OCI-LY7 (cell line): ENCODE measurements around the gene ATP9A. TPM values are rescaled to one million over a fixed set of nuclear protein-coding genes. Genes with fewer than 3 reads are reported as not detected.

ENCODE experiments used
- BruUV-seq: library from RNA; stranded (reverse); fragments of 400-500 nt; replicated peaks from 2 replicates; lab custom pipeline; 2021; lab: Mats Ljungman, UMichigan
- CTCF ChIA-PET: fragments of 300-600 bp; sonication (Branson Sonifier 250); formaldehyde crosslinking; loops from one replicate; lab custom pipeline; 2022; ENCODE audit warnings: antibody characterized with exemption; ENCODE audit not compliant: unreplicated experiment; lab: Charles Lee
- POLR2A ChIA-PET: fragments of 300-600 bp; sonication (Branson Sonifier 250); formaldehyde crosslinking; loops from one replicate; lab custom pipeline; 2022; ENCODE audit warnings: antibody characterized with exemption; lab: Charles Lee
- DNase-seq: peaks from one replicate; pipeline ENCODE4 v3.0.0-alpha.2; 2015; ENCODE audit warnings: low spot score
- H2AFZ ChIP-seq: fragments of 200-600 bp; sonication (generic), shearing (Covaris generic); 2 replicates; pipeline ENCODE4 v1.6.1; 2014; ENCODE audit warnings: mild to moderate bottlenecking, antibody characterized with exemption, low read length, moderate library complexity
- H3K27ac ChIP-seq: fragments of 200-600 bp; sonication (generic); 2 replicates; pipeline ENCODE4 v1.5.1; 2014; ENCODE audit warnings: mixed run types, low read depth, mild to moderate bottlenecking, moderate library complexity, low read length, inconsistent platforms; ENCODE audit not compliant: poor library complexity, severe bottlenecking
- H3K36me3 ChIP-seq: fragments of 200-600 bp; sonication (generic); 2 replicates; pipeline ENCODE4 v1.6.1; 2014; ENCODE audit warnings: mild to moderate bottlenecking, antibody characterized with exemption, low read length, moderate library complexity, mixed read lengths; ENCODE audit not compliant: insufficient read depth
- H3K4me1 ChIP-seq: fragments of 200-600 bp; sonication (generic); 2 replicates; pipeline ENCODE4 v1.5.1; 2014; ENCODE audit warnings: mild to moderate bottlenecking, low read length; ENCODE audit not compliant: insufficient read depth, poor library complexity, severe bottlenecking
- H3K4me2 ChIP-seq: fragments of 200-600 bp; sonication (generic); 2 replicates; pipeline ENCODE4 v1.6.1; 2014; ENCODE audit warnings: mild to moderate bottlenecking, low read length
- H3K4me3 ChIP-seq: fragments of 200-600 bp; sonication (generic); 2 replicates; pipeline ENCODE4 v1.5.1; 2014; ENCODE audit warnings: mild to moderate bottlenecking, low read depth, low read length; ENCODE audit not compliant: poor library complexity, severe bottlenecking
- H3K79me2 ChIP-seq: fragments of 200-600 bp; sonication (generic); 2 replicates; pipeline ENCODE4 v1.6.1; 2016; ENCODE audit warnings: low read depth, mild to moderate bottlenecking, low read length, moderate library complexity, mixed read lengths; ENCODE audit not compliant: insufficient read depth
- H3K9me2 ChIP-seq: fragments of 200-600 bp; sonication (generic); 2 replicates; pipeline ENCODE4 v1.6.1; 2016; ENCODE audit warnings: mild to moderate bottlenecking, low read length, mixed read lengths; ENCODE audit not compliant: insufficient read depth
- H3K9me3 ChIP-seq: fragments of 200-600 bp; sonication (generic); 2 replicates; pipeline ENCODE4 v1.6.1; 2014; ENCODE audit warnings: mild to moderate bottlenecking, mixed run types, low read length, mixed read lengths
- H4K20me1 ChIP-seq: fragments of 200-600 bp; sonication (generic); 2 replicates; pipeline ENCODE4 v1.6.1; 2014; ENCODE audit warnings: mild to moderate bottlenecking, antibody characterized with exemption, low read length, moderate library complexity, mixed read lengths; ENCODE audit not compliant: insufficient read depth
- CTCF ChIP-seq: fragments of 200-600 bp; sonication (generic); conservative IDR thresholded peaks from 2 replicates; pipeline ENCODE4 v1.5.1; 2014; ENCODE audit warnings: mild to moderate bottlenecking, antibody characterized with exemption, low read length, moderate library complexity, mixed read lengths
- EZH2phosphoT487 ChIP-seq: fragments of 200-600 bp; sonication (generic); IDR thresholded peaks from 2 replicates; pipeline ENCODE4 v1.6.1; 2018; ENCODE audit warnings: low read depth, borderline replicate concordance, mild to moderate bottlenecking, mixed run types, antibody characterized with exemption, low read length, moderate library complexity, mixed read lengths
- intact Hi-C: fragments of 100-400 bp; cut with micrococcal nuclease; formaldehyde crosslinking; loops from one replicate; pipeline ENCODE4 v1.10.0; 2022; ENCODE audit not compliant: unreplicated experiment
- total RNA-seq, 2 experiments: library from RNA; depleted of rRNA in 1 of 2; stranded (reverse); fragments of >200 nt in 1 of 2; shearing (Covaris generic) in 1 of 2; gene quantifications; 2 replicates each; pipeline ENCODE4 v1.2.3, GENCODE V29; 2014 to 2022

ATP9A gene
- total RNA-seq, 2 experiments from 2014 or later, result 0.67 to 0.85 TPM

DNA sequence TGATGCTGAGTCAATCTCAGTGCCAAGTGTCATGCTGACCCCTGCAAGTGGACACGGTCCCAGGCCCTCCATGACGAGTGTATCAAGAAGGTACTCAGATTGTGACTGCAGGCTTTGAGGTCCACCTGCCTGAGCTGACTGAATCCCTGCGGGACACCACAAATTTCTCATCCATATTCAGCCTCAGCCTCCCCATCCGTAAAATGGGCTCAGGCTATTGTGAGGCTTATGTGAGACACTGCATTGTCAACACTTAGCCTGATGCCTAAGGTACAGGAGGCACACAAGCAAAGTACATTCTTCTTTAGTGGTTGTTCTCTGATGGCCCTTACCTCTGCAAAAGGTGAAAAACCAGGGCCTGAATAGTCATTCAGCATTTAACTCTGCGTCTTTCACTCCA is 155.3 kb downstream of the ATP9A start:
- no peaks in the 10 kb centered on the region for H3K79me2 ChIP-seq
- DNase-seq, result no peak
- no TSS peak for BruUV-seq
- no peaks in the 10 kb centered on the region for H4K20me1 ChIP-seq
- H3K4me3 ChIP-seq, result no peak overlapping the region
- no peak overlapping the region for H3K4me2 ChIP-seq
- no peaks in the 10 kb centered on the region for H3K9me3 ChIP-seq
- no peaks in the 10 kb centered on the region for H3K9me2 ChIP-seq
- H3K27ac ChIP-seq, result no peak overlapping the region
- intact Hi-C loops, result no loop called here
- no peak overlapping the region for H2AFZ ChIP-seq
- no peaks in the 10 kb centered on the region for H3K36me3 ChIP-seq
- H3K4me1 ChIP-seq, result peaks cover 10% of the 10 kb centered on the region
- ChIA-PET POLR2A (no interaction called here), CTCF (no interaction called here)
- no peak for TF ChIP-seq EZH2phosphoT487

DNA sequence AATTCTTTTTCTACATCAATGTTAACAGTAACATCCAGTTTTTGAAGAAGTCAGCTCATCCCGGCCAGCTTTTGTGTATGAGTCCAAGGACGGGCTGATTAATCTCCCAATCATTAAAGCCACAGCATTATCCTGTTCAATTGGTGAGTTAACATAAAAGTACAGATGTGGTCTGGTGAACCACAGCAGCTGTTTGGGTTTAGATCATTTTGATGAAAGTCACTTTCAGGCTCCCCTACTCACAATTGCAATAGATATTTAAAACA is 156.6 kb downstream of the ATP9A start:
- POLR2A ChIA-PET, result interaction anchor here (1.2 to 2.0 kb wide), 4 partner anchors 8 to 231 kb away, joined by 3 to 8 read pairs (median 4); no protein-coding TSS in a partner anchor
- BruUV-seq, result no TSS peak
- H3K4me1 ChIP-seq, result peaks cover 10% of the 10 kb centered on the region

GRCh38 chr20:51610761-51611624 is 157.2 kb downstream of the ATP9A start:
- TF ChIP-seq EZH2phosphoT487, result no peak
- no peak for TF ChIP-seq CTCF
- H3K9me2 ChIP-seq, result no peaks in the 10 kb centered on the region
- peak overlapping the region; percentile 25; the same call in 1 of the 2 replicates for H2AFZ ChIP-seq
- H3K9me3 ChIP-seq, result no peaks in the 10 kb centered on the region
- H3K36me3 ChIP-seq, result no peaks in the 10 kb centered on the region
- H3K4me1 ChIP-seq, result peaks cover 10% of the 10 kb centered on the region
- H3K4me2 ChIP-seq, result no peak overlapping the region
- no peaks in the 10 kb centered on the region for H3K79me2 ChIP-seq
- no peak overlapping the region for H3K4me3 ChIP-seq
- H3K27ac ChIP-seq, result no peak overlapping the region
- no peaks in the 10 kb centered on the region for H4K20me1 ChIP-seq
- DNase-seq, result no peak
- ChIA-PET CTCF (interaction anchor here (0.5 to 1.4 kb wide), 5 partner anchors 9 to 238 kb away, joined by 3 to 4 read pairs (median 4); no protein-coding TSS in a partner anchor), POLR2A (interaction anchor here (0.6 to 2.0 kb wide), 6 partner anchors 9 to 231 kb away, joined by 3 to 8 read pairs (median 4); no protein-coding TSS in a partner anchor)
- BruUV-seq, result no TSS peak
- intact Hi-C loops, result no loop called here

More for the DNA sequence above, 156.6 kb downstream of the ATP9A start:
- DNase-seq, result no peak
- H2AFZ ChIP-seq, result no peak overlapping the region
- H3K4me2 ChIP-seq, result no peak overlapping the region
- CTCF ChIA-PET, result no interaction called here
- H4K20me1 ChIP-seq, result no peaks in the 10 kb centered on the region
- H3K36me3 ChIP-seq, result no peaks in the 10 kb centered on the region
- no peaks in the 10 kb centered on the region for H3K9me2 ChIP-seq
- H3K4me3 ChIP-seq, result no peak overlapping the region
- no peaks in the 10 kb centered on the region for H3K9me3 ChIP-seq
- no peaks in the 10 kb centered on the region for H3K79me2 ChIP-seq
- no peak overlapping the region for H3K27ac ChIP-seq
- intact Hi-C loops, result no loop called here
- TF ChIP-seq CTCF (no peak), EZH2phosphoT487 (no peak)
